ENCODE measurements around the gene STS. TPM values are rescaled to one million over a fixed set of nuclear protein-coding genes. Genes with fewer than 3 reads are reported as not detected.

Gene STS
- total RNA-seq, 1 experiment from 2014 or later: 3.3 TPM

GRCh38 chrX:7133050-7133440 is 14.5 kb upstream of the STS start:
- peak overlapping the region; percentile 7; the same call in 1 of the 2 replicates for H3K4me3 ChIP-seq
- no TSS peak for BruUV-seq (replicated peaks)
- peaks cover 87% of the 10 kb centered on the region for H3K79me2 ChIP-seq (ENCODE audit: low read depth)
- 0 out of 2 replicates have a peak, but pooled peaks cover 5% of the 10 kb centered on the region for H3K36me3 ChIP-seq (ENCODE audit: low read depth)
- peaks cover 50% of the 10 kb centered on the region for H3K4me1 ChIP-seq (replicated peaks; ENCODE audit: insufficient read depth)
- H3K4me2 ChIP-seq: peak overlapping the region; percentile 49
- H4K20me1 ChIP-seq (ENCODE audit: insufficient read depth): no peaks in the 10 kb centered on the region
- CTCF ChIA-PET: no interaction called here
- POLR2A ChIA-PET (ENCODE audit: unreplicated experiment): no interaction called here
- TF ChIP-seq EZH2 (IDR thresholded peaks at IDR 0.05; ENCODE audit: low read depth) (no peak), CTCF (conservative IDR thresholded peaks at IDR 0.05) (no peak)
- H3F3A ChIP-seq (ENCODE audit: insufficient read depth, low read depth): peaks cover 30% of the 10 kb centered on the region
- no peak overlapping the region for H2AFZ ChIP-seq
- no peaks in the 10 kb centered on the region for H3K9me3 ChIP-seq (ENCODE audit: insufficient read depth, low read depth)
- H3K27ac ChIP-seq: peak overlapping the region; percentile 95
- H3K9me2 ChIP-seq (ENCODE audit: insufficient read depth): no peaks in the 10 kb centered on the region
- H3K27me3 ChIP-seq (ENCODE audit: insufficient read depth, low read depth): no peaks in the 10 kb centered on the region
- intact Hi-C loops (cut with micrococcal nuclease; ENCODE audit: unreplicated experiment): loop anchor here (10.0 kb wide), 1 partner anchor 792 kb away; the partner anchor contains the start of gene PNPLA4
- peak; percentile 48 to 75 for DNase-seq

- Histone ChIP-seq H4K20me1 (ENCODE audit: insufficient read depth) (no peaks in the 10 kb centered on the region), H3K36me3 (ENCODE audit: low read depth) (0 out of 2 replicates have a peak, but pooled peaks cover 5% of the 10 kb centered on the region), H3K4me1 (replicated peaks; ENCODE audit: insufficient read depth) (peaks cover 50% of the 10 kb centered on the region), H3K4me2 (peak overlapping the region; percentile 49; the same call in 1 of the 2 replicates), H3K27me3 (ENCODE audit: insufficient read depth, low read depth) (no peaks in the 10 kb centered on the region), H3K4me3 (no peak overlapping the region), H3K79me2 (ENCODE audit: low read depth) (peaks cover 84% of the 10 kb centered on the region), H3K9me2 (ENCODE audit: insufficient read depth) (no peaks in the 10 kb centered on the region), H2AFZ (no peak overlapping the region), H3F3A (ENCODE audit: insufficient read depth, low read depth) (peaks cover 30% of the 10 kb centered on the region), H3K9me3 (ENCODE audit: insufficient read depth, low read depth) (no peaks in the 10 kb centered on the region), H3K27ac (peak overlapping the region; percentile 95)
- ChIA-PET POLR2A (ENCODE audit: unreplicated experiment) (no interaction called here), CTCF (no interaction called here)
- intact Hi-C loops (cut with micrococcal nuclease; ENCODE audit: unreplicated experiment): loop anchor here (10.0 kb wide), 1 partner anchor 790 kb away; the partner anchor contains the start of gene PNPLA4
- TF ChIP-seq EZH2 (IDR thresholded peaks at IDR 0.05; ENCODE audit: low read depth): no peak
- TF ChIP-seq CTCF (conservative IDR thresholded peaks at IDR 0.05): no peak
- BruUV-seq (replicated peaks): no TSS peak
- no peak for DNase-seq
Observed at GRCh38 chrX:7134981-7135380, 12.5 kb upstream of the STS start.

GRCh38 chrX:7139202-7140081 is 8.1 kb upstream of the STS start:
- DNase-seq: no peak
- Histone ChIP-seq H3K79me2 (ENCODE audit: low read depth) (peaks cover 96% of the 10 kb centered on the region), H3F3A (ENCODE audit: insufficient read depth, low read depth) (peaks cover 5% of the 10 kb centered on the region; the same call in 1 of the 2 replicates), H3K27ac (no peak overlapping the region), H3K36me3 (ENCODE audit: low read depth) (peaks cover 3% of the 10 kb centered on the region), H4K20me1 (ENCODE audit: insufficient read depth) (no peaks in the 10 kb centered on the region), H3K27me3 (ENCODE audit: insufficient read depth, low read depth) (no peaks in the 10 kb centered on the region), H3K4me3 (no peak overlapping the region), H3K9me3 (ENCODE audit: insufficient read depth, low read depth) (no peaks in the 10 kb centered on the region), H2AFZ (no peak overlapping the region), H3K4me2 (no peak overlapping the region), H3K9me2 (ENCODE audit: insufficient read depth) (no peaks in the 10 kb centered on the region), H3K4me1 (replicated peaks; ENCODE audit: insufficient read depth) (peaks cover 27% of the 10 kb centered on the region)
- BruUV-seq (replicated peaks): no TSS peak
- CTCF ChIA-PET: interaction anchor here (0.6 kb wide), 1 partner anchor 29 kb away, joined by 3 read pairs; no protein-coding TSS in a partner anchor
- POLR2A ChIA-PET (ENCODE audit: unreplicated experiment): interaction anchor here (0.6 kb wide), 1 partner anchor 462 kb away, joined by 3 read pairs; no protein-coding TSS in a partner anchor
- TF ChIP-seq EZH2 (IDR thresholded peaks at IDR 0.05; ENCODE audit: low read depth): no peak
- intact Hi-C loops (cut with micrococcal nuclease; ENCODE audit: unreplicated experiment): loop anchor here (10.0 kb wide), 1 partner anchor 785 kb away; the partner anchor contains the start of gene PNPLA4

All from PC-9 (cell line).